Measurements from ENCODE around the gene A1CF. TPM values are rescaled to one million over a fixed set of nuclear protein-coding genes. Genes with fewer than 3 reads are reported as not detected.

Gene A1CF
- total and polyA plus RNA-seq, 7 donors, result 0.04 to 0.26 TPM; not detected in 5

GRCh38 chr10:50850578-50851230 lies 34.7 kb downstream of the A1CF start:
- intact Hi-C loops (cut with DNase I), result no loop called here
- no peak for TF ChIP-seq CTCF (IDR thresholded peaks at IDR 0.05)
- no peak overlapping the region for H3K27ac ChIP-seq
- DNase-seq (no peak), ATAC-seq (no peak)
- H3K4me3 ChIP-seq, result no peak overlapping the region
- WGBS, 3 donors, result 61 to 64% (median 61%) methylated on average over 5 of the region's 5 CpGs
- H3K27me3 ChIP-seq (ENCODE audit: insufficient read depth in 3 of 3, low read length in 2 of 3), result no peaks in the 10 kb centered on the region
- H3K4me1 ChIP-seq, result peaks cover 3% of the 10 kb centered on the region
- no peaks in the 10 kb centered on the region for H3K36me3 ChIP-seq (ENCODE audit: insufficient read depth in 1 of 2, low read depth in 1 of 2)
- H3K9me3 ChIP-seq, result no peaks in the 10 kb centered on the region

- Histone ChIP-seq H3K9me3 (no peaks in the 10 kb centered on the region), H3K4me3 (no peak overlapping the region), H3K27ac (no peak overlapping the region), H3K27me3 (ENCODE audit: insufficient read depth in 3 of 3, low read length in 2 of 3) (no peaks in the 10 kb centered on the region), H3K36me3 (ENCODE audit: insufficient read depth in 1 of 2, low read depth in 1 of 2) (no peaks in the 10 kb centered on the region), H3K4me1 (peaks cover 3% of the 10 kb centered on the region)
- no peak for TF ChIP-seq CTCF (IDR thresholded peaks at IDR 0.05)
- ATAC-seq, result peak; percentile 35 to 72 (median 62)
- WGBS, 3 donors, result 30 to 67% (median 43%) methylated on average over 1 of the region's 1 CpG
- intact Hi-C loops (cut with DNase I), result no loop called here
- no peak for DNase-seq
Measured at GRCh38 chr10:50846753-50847152, 38.7 kb downstream of the A1CF start.

- Histone ChIP-seq H3K4me1 (no peaks in the 10 kb centered on the region), H3K9me3 (no peaks in the 10 kb centered on the region), H3K36me3 (ENCODE audit: insufficient read depth in 1 of 2, low read depth in 1 of 2) (no peaks in the 10 kb centered on the region), H3K4me3 (no peak overlapping the region), H3K27me3 (ENCODE audit: insufficient read depth in 3 of 3, low read length in 2 of 3) (no peaks in the 10 kb centered on the region), H3K27ac (no peak overlapping the region)
- intact Hi-C loops (cut with DNase I), result no loop called here
- no peak for TF ChIP-seq CTCF (IDR thresholded peaks at IDR 0.05)
- DNase-seq (no peak), ATAC-seq (no peak)
- 82 to 90% (median 88%) methylated on average over 1 of the region's 1 CpG for WGBS, 3 donors
Measured at GRCh38 chr10:50837095-50837494, 48.3 kb downstream of the A1CF start.

- ATAC-seq (no peak), DNase-seq (no peak)
- no peak for TF ChIP-seq CTCF (IDR thresholded peaks at IDR 0.05)
- Histone ChIP-seq H3K9me3 (no peaks in the 10 kb centered on the region), H3K27me3 (ENCODE audit: insufficient read depth in 3 of 3, low read length in 2 of 3) (peaks cover 0 to 3% (median 2%) of the 10 kb centered on the region in 3 donors), H3K4me1 (no peaks in the 10 kb centered on the region), H3K27ac (no peak overlapping the region), H3K36me3 (ENCODE audit: insufficient read depth in 1 of 2, low read depth in 1 of 2) (no peaks in the 10 kb centered on the region), H3K4me3 (no peak overlapping the region)
- intact Hi-C loops (cut with DNase I), result no loop called here
- 54 to 64% (median 55%) methylated on average over 3 of the region's 3 CpGs for WGBS, 3 donors
Measured at GRCh38 chr10:50832171-50832751, 53.2 kb downstream of the A1CF start.
